Jurkat, Clone E6-1 (cell line): Measurements from ENCODE around the gene INTS13.
"Not testable (repeated sequence)": the region's sequence is repeated elsewhere in the genome, so short reads cannot be mapped to it uniquely, and the experiment has no call there.

ENCODE experiments used
- DNase-seq: peaks from one replicate; pipeline ENCODE4 v3.0.0-alpha.2; 2011; ENCODE audit warnings: low read depth, low spot score
- H3K4me3 ChIP-seq: 2 replicates; pipeline ENCODE4 v1.5.1; 2011; ENCODE audit warnings: mild to moderate bottlenecking, low read length, control low read depth, moderate library complexity

The INTS13 gene

GRCh38 chr12:26872625-26873024 lies 65.2 kb downstream of the INTS13 start:
- peak; percentile 51 for DNase-seq
- no peak overlapping the region for H3K4me3 ChIP-seq

- H3K4me3 ChIP-seq, result no peak overlapping the region
- DNase-seq, result no peak
Observed at GRCh38 chr12:26871985-26872384, 65.8 kb downstream of the INTS13 start.

DNA sequence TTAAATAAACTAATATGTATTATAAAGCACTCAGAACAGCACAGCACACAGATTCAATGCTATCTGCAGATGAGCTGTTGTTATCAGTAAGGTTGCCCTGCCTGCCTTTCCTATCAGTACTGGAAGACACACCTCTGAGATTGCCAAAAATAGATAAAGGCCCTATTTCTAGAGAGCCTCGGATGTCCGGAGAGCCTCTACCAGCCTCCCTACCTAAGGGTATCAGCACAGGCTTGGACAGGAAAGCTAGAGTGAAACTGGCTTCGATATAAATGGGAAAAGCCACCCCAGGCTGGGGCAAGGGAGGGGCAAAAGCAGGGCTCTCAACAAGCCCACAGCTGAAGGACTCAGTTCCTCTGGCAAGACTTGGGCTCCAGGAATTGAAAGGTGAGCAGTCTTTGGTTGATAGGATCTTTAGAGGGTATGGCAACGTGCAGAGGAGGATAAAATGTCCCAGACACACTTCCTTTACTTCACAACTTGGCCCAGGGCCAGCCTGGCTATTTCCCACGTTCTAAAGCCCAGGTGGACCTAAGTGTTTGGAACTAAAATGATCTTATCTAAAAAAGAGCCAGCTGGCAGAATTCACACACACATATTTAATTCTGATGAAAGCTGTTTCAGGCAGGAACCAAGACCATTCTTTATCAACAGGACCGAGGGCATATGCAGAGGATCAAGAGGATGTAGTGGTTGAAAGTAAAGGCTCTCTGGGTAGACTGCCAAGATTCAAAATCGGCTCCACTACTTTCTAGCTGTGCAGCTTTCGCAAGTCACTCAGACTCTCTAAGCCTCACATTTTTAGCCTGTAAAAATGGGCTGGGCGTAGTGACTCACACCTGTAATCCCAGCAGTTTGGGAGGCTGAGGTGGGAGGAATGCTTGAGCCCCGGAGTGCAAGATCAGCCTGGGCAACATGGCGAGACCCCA lies 67.0 kb downstream of the INTS13 start:
- peak; percentile 76 for DNase-seq
- peak overlapping the region; percentile 13 for H3K4me3 ChIP-seq

DNA sequence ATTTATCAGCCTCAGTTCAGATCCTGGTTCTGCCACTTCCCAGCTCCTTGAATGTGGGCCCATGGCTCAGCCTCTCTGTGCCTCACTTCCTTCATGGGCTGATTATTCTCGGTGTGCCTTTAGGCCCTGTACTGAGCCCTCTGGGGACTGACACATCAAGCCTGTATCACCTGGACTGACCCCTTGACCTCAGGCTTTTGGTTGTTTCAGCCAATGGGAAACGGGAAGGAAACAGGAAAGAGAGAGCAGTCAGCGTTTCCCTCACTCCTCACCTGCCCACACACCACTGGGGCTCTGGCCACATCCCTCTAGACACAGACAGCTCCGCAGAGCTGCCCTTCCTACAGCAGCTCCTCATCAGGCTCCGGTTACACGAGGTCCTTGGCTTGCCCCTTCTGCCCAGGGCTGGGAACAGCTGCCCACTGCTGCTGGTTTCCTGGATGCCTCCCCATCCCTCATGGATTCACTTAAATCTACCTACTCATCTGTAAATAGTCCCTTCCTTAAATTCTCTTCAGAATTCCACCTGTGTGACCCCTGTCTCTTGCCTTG lies 67.8 kb downstream of the INTS13 start:
- no peak overlapping the region for H3K4me3 ChIP-seq
- DNase-seq, result no peak

GRCh38 chr12:26869104-26869494 lies 68.7 kb downstream of the INTS13 start:
- no peak for DNase-seq
- no peak overlapping the region for H3K4me3 ChIP-seq

DNA sequence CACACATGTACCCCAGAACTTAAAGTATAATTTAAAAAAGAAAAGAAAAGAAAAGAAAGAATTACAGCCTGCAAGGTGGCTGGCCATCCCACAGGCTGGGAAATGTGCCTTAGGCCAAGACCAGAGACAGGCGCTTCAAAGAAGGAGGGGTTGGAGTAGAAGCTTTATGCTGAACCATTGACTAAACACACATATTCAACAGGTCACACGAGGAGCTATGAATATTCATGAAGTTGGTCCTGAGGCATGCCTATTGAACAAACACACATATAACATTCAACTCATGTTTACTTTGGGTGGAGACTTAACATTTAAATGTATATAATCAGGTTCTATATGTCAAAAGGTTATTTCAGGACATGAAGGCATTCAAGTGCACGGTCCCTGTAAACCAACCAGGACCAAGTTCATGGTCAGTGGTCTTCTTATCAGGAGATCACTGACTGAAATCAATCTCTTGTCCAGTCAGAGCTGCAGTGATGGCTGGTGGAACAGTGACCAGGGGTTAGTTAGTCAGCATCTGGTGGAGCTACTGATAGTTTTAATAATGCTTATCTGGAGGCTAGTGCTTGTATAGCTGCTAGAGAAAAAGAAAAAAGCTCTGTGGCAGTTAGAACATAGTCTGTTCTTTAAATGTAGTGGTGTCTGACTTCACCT lies 69.2 kb downstream of the INTS13 start:
- H3K4me3 ChIP-seq, result no peak overlapping the region
- no peak for DNase-seq

- peak; percentile 87 for DNase-seq
Observed at GRCh38 chr12:26867080-26867479, 70.7 kb downstream of the INTS13 start.

DNA sequence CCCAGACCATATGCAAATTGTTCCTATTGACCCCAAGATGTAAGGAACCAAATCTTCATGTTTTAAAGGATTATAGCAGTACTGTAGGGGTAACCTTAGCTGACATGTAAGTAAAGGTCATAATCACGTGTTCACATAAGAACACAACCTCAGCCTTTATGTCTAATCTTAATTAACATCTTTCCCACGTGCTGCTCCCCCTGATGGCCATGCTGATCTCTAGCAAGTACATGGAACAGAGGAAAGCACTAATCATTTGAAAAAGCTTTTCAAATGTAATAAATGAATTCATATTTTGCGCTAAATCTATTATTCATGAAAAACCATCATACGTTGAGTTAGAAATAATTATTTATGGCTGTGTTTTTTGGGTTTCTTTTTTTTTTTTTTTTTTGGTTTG lies 74.3 kb downstream of the INTS13 start:
- DNase-seq, result peak; percentile 65

More at GRCh38 chr12:26867080-26867479, 70.7 kb downstream of the INTS13 start:
- peak overlapping the region; percentile 11 for H3K4me3 ChIP-seq

GRCh38 chr12:26862787-26863186 lies 75.0 kb downstream of the INTS13 start:
- DNase-seq, H3K4me3 ChIP-seq: not testable (repeated sequence)

More for the DNA sequence above, 74.3 kb downstream of the INTS13 start:
- H3K4me3 ChIP-seq, result no peak overlapping the region

DNA sequence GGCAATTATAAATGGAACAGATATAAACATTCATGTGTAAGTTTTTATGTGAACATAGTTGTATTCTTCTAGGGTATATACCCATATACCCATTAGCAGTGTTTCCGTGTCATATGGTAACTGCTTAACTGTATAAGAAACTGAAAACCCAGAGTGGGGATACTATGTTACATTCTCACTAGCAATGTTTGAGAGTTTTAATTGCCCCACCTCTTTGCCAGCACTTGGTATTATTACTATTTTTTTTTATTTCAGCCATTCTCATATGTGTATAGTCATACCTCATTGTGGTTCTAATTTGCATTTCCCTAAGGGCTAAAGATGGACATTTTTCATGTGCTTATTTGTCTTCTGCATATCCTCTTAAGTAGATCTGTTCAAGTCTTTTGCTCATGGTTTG lies 76.1 kb downstream of the INTS13 start:
- no peak overlapping the region for H3K4me3 ChIP-seq

DNA sequence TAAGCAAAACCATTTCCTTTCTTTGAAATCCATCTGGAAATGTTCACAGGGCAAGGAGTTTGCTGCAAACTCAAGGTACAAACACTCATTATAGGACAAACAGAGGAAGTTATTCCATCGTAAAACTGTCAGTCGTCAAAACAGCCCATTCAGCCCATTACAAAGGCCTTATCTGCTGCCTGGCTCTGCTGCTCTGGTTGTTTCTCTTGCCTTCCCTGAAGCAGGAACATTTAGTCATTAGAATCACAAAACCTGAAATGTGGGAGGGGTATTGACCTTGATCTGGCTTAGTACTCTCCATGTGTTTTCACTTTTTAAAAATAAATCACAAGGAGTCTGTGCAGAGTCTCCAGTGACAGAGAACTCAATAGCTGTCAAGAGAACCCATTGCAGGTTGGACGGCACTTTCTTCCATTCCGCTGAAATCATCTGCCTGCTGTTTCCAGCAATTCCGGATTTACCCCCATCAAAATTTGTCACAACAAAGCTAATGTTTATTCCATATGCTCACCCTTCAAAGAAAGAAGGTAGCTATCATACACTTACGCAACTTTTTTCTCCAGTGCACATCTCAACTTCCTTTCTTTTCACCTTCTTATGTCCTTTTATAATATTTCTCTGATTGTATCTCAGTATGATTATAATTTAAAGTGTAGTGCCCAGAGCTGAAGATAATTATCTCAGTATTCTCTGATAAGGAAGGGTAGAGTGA lies 80.2 kb downstream of the INTS13 start:
- no peak for DNase-seq

More for the DNA sequence above, 76.1 kb downstream of the INTS13 start:
- DNase-seq, result no peak

DNA sequence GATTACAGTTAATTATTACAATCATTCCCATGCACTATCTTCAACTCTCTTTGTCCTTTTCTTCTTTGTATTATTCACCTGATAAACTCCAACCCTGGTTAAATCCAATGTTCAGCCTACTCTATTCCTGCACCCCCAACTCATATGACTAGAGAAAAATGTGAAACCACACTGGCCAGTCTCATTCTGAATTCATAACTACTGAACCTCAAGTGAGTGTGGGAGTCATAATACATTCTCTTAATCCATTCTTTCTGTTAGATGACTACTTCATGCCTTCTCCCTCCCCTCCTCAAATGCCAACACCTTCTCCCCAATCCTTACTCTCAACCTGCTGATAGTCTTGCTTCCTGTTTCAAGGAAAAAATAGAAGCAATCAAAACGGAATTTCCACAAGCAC lies 82.4 kb downstream of the INTS13 start:
- DNase-seq, result no peak
- no peak overlapping the region for H3K4me3 ChIP-seq

More for the DNA sequence above, 80.2 kb downstream of the INTS13 start:
- H3K4me3 ChIP-seq, result no peak overlapping the region
